Lower lobe of right lung (tissue), 2 donors: ENCODE results near the gene CACNB1. TPM values are rescaled to one million over a fixed set of nuclear protein-coding genes. Genes with fewer than 3 reads are reported as not detected.

Experiments used
- ATAC-seq, 2 donors: fragments of 200-7000 bp; cut with Tn5 transposase; one replicate each; pipeline ENCODE4 v1.9.1; 2020 to 2022; ENCODE audit warnings: mild to moderate bottlenecking in 2 of 2, moderate library complexity in 2 of 2
- DNase-seq: peaks from one replicate; pipeline ENCODE4 v3.0.0-alpha.2; 2020
- H3K27ac ChIP-seq: fragments of 200-600 bp; one replicate; pipeline ENCODE4 v1.8.0; 2022
- H3K27me3 ChIP-seq: fragments of 200-600 bp; one replicate; pipeline ENCODE4 v1.8.0; 2022; ENCODE audit warnings: low read depth
- H3K36me3 ChIP-seq: fragments of 200-600 bp; one replicate; pipeline ENCODE4 v1.8.0; 2022; ENCODE audit warnings: mild to moderate bottlenecking
- H3K4me1 ChIP-seq: fragments of 200-600 bp; one replicate; pipeline ENCODE4 v1.8.0; 2022
- H3K4me3 ChIP-seq: fragments of 200-600 bp; one replicate; pipeline ENCODE4 v1.8.0; 2022; ENCODE audit warnings: mild to moderate bottlenecking
- H3K9me3 ChIP-seq: fragments of 200-600 bp; one replicate; pipeline ENCODE4 v1.8.0; 2022
- CTCF ChIP-seq: fragments of 200-600 bp; IDR thresholded peaks from one replicate; pipeline ENCODE4 v1.8.0; 2022; ENCODE audit warnings: antibody characterized with exemption, mild to moderate bottlenecking
- intact Hi-C: fragments of 100-400 bp; cut with DNase I; formaldehyde crosslinking; loops from one replicate; pipeline ENCODE4 v1.11.0; 2022
- total RNA-seq: library from RNA; stranded (reverse); fragmentation: NEBNext Ultra II Directional; extraction: Animal tissue kit (Norgen Biotek cat#: 25700); gene quantifications from one replicate; pipeline ENCODE4 v1.2.1, GENCODE V29; 2021
- donor health status: DM: no; HTN: yes; CAD: no; lungs with severe emphysema.

CACNB1 gene
- total RNA-seq, 1 donor from 2014 or later = 21.3 TPM

GRCh38 chr17:39156491-39156890, 41.0 kb downstream of the CACNB1 start:
- H3K9me3 ChIP-seq = no peaks in the 10 kb centered on the region
- no peak for DNase-seq
- no peak for ATAC-seq
- H3K27ac ChIP-seq = no peak overlapping the region
- H3K36me3 ChIP-seq = no peaks in the 10 kb centered on the region
- H3K4me3 ChIP-seq = no peak overlapping the region
- H3K4me1 ChIP-seq = peaks cover 13% of the 10 kb centered on the region
- H3K27me3 ChIP-seq = no peaks in the 10 kb centered on the region
- TF ChIP-seq CTCF = no peak
- intact Hi-C loops = no loop called here

GRCh38 chr17:39155654-39156053, 41.8 kb downstream of the CACNB1 start:
- TF ChIP-seq CTCF = no peak
- H3K27me3 ChIP-seq = peaks cover 6% of the 10 kb centered on the region
- H3K9me3 ChIP-seq = no peaks in the 10 kb centered on the region
- peaks cover 17% of the 10 kb centered on the region for H3K4me1 ChIP-seq
- H3K36me3 ChIP-seq = no peaks in the 10 kb centered on the region
- intact Hi-C loops = no loop called here
- H3K4me3 ChIP-seq = no peak overlapping the region
- H3K27ac ChIP-seq = no peak overlapping the region
- ATAC-seq (no peak), DNase-seq (no peak)

- no peak for TF ChIP-seq CTCF
- peaks cover 18% of the 10 kb centered on the region for H3K4me1 ChIP-seq
- peak overlapping the region; percentile 78 for H3K4me3 ChIP-seq
- peak overlapping the region; percentile 85 for H3K27ac ChIP-seq
- ATAC-seq = peak; percentile 89 to 91
- intact Hi-C loops = no loop called here
- H3K27me3 ChIP-seq = peaks cover 12% of the 10 kb centered on the region
- H3K36me3 ChIP-seq = no peaks in the 10 kb centered on the region
- DNase-seq = peak; percentile 89
- no peaks in the 10 kb centered on the region for H3K9me3 ChIP-seq
These were observed 43.8 kb downstream of the CACNB1 start for GRCh38 chr17:39153599-39154051.

- intact Hi-C loops = no loop called here
- no peaks in the 10 kb centered on the region for H3K36me3 ChIP-seq
- peak overlapping the region; percentile 25 for H3K27ac ChIP-seq
- TF ChIP-seq CTCF = no peak
- H3K4me1 ChIP-seq = peaks cover 18% of the 10 kb centered on the region
- peak overlapping the region; percentile 78 for H3K4me3 ChIP-seq
- DNase-seq = no peak
- peak in 1 of 2 donors; percentile 1 for ATAC-seq
- peaks cover 12% of the 10 kb centered on the region for H3K27me3 ChIP-seq
- no peaks in the 10 kb centered on the region for H3K9me3 ChIP-seq
These were observed 45.3 kb downstream of the CACNB1 start for GRCh38 chr17:39151943-39152818.

GRCh38 chr17:39151150-39151942, 46.1 kb downstream of the CACNB1 start, which contains the start of gene PLXDC1:
Gene PLXDC1 (minus strand): TSS chr17:39151637. CDS start chr17:39151437, 200 bp downstream.
- peak within 1 kb of the TSS; percentile 25 for H3K27ac ChIP-seq
- H3K4me3 ChIP-seq = peak within 1 kb of the TSS; percentile 78
- ATAC-seq (no peak), DNase-seq (no peak)
- no peak for TF ChIP-seq CTCF
- no peaks in the 10 kb centered on the region for H3K36me3 ChIP-seq
- peaks cover 18% of the 10 kb centered on the region for H3K4me1 ChIP-seq
- peaks cover 12% of the 10 kb centered on the region for H3K27me3 ChIP-seq
- intact Hi-C loops = no loop called here
- no peaks in the 10 kb centered on the region for H3K9me3 ChIP-seq
